Astrocyte (in vitro differentiated cells and primary cell): ENCODE data around the gene TMEM258.

ENCODE experiments used
- CTCF ChIP-seq: IDR thresholded peaks from 2 replicates; pipeline ENCODE4 v1.5.1; 2011; ENCODE audit warnings: low read depth, mild to moderate bottlenecking, inconsistent platforms, low read length, moderate library complexity; ENCODE audit not compliant: insufficient read depth
- EZH2 ChIP-seq: IDR thresholded peaks from 2 replicates; pipeline ENCODE4 v1.6.1; 2012; ENCODE audit warnings: mild to moderate bottlenecking, low read length, inconsistent platforms; ENCODE audit not compliant: insufficient read depth

GRCh38 chr11:61805146-61805545, 12.7 kb upstream of the TMEM258 start:
- TF ChIP-seq CTCF, result no peak
- TF ChIP-seq EZH2, result no peak
